Subcutaneous adipose tissue (tissue), 4 donors: ENCODE data around the gene MINAR2. TPM values are rescaled to one million over a fixed set of nuclear protein-coding genes. Genes with fewer than 3 reads are reported as not detected.

ENCODE experiments used
- total RNA-seq, 4 donors: library from RNA; depleted of rRNA; stranded (reverse); fragments of >200 nt; gene quantifications; one replicate each; pipeline ENCODE4 v1.1.0, GENCODE V29; 2016
- TF ChIP-seq, protein P1 (sequence below): fragments of 450-650 bp; IDR thresholded peaks from one replicate; pipeline ENCODE4 v1.5.1; 2016; ENCODE audit warnings: low read depth, mild to moderate bottlenecking, control low read depth, antibody characterized with exemption, moderate library complexity

MINAR2 gene
- total RNA-seq, 4 donors from 2014 or later = not detected

DNA sequence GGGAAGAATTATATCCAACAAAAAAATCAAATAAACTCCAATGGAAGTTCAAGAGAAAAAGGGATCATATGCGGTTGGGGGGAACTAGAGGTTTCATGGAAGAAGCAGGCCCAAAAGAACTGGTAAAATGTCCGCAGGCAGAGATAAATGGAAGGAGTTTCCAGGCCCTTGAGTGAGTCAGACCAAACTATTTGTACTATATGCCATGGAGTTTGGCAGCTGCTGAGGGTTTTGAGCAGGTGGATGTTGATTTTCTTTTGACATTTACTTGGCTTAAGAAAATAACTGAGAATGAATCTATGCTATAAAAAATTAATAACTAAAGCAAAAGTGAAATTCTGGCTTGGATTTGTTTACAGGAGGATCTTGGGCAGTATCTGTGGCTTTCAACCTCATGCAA lies 33.7 kb downstream of the MINAR2 start:
- TF ChIP-seq, protein P1, sequence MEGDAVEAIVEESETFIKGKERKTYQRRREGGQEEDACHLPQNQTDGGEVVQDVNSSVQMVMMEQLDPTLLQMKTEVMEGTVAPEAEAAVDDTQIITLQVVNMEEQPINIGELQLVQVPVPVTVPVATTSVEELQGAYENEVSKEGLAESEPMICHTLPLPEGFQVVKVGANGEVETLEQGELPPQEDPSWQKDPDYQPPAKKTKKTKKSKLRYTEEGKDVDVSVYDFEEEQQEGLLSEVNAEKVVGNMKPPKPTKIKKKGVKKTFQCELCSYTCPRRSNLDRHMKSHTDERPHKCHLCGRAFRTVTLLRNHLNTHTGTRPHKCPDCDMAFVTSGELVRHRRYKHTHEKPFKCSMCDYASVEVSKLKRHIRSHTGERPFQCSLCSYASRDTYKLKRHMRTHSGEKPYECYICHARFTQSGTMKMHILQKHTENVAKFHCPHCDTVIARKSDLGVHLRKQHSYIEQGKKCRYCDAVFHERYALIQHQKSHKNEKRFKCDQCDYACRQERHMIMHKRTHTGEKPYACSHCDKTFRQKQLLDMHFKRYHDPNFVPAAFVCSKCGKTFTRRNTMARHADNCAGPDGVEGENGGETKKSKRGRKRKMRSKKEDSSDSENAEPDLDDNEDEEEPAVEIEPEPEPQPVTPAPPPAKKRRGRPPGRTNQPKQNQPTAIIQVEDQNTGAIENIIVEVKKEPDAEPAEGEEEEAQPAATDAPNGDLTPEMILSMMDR = no peak

DNA sequence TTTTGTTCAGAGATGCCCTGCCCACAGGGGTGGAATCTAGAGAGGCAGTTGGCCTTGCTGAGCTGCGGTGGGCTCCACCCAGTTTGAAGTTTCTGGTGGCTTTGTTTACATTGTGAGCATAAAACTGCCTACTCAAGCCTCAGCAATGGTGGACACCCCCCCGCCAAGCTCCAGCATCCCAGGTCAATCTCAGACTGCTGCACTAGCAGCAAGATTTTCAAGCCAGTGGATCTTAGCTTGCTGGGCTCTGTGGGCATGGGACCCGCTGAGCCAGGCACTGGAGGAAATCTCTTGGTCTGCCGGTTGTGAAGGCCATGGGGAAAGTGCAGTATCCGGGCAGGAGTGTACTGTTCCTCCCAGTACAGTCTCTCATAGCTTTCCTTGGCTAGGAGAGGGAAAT lies 55.5 kb downstream of the MINAR2 start:
- TF ChIP-seq, protein P1 = no peak

DNA sequence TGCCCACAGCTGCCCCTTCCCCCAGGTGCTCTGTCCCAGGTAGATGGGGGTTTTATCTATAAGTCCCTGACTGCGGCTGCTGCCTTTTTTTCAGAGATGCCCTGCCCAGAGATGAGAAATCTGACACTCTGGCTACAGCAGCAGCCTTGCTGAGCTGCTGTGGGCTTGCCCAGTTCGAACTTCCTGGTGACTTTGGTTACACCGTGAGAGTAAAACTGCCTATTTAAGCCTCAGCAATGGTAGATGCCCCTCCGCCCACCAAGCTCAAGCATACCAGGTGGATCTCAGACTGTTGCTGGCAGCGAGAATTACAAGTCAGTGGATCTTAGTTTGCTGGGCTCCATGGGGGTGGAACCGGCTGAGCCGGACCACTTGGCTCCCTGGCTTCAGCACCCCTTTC lies 56.8 kb downstream of the MINAR2 start:
- TF ChIP-seq, protein P1 = no peak

DNA sequence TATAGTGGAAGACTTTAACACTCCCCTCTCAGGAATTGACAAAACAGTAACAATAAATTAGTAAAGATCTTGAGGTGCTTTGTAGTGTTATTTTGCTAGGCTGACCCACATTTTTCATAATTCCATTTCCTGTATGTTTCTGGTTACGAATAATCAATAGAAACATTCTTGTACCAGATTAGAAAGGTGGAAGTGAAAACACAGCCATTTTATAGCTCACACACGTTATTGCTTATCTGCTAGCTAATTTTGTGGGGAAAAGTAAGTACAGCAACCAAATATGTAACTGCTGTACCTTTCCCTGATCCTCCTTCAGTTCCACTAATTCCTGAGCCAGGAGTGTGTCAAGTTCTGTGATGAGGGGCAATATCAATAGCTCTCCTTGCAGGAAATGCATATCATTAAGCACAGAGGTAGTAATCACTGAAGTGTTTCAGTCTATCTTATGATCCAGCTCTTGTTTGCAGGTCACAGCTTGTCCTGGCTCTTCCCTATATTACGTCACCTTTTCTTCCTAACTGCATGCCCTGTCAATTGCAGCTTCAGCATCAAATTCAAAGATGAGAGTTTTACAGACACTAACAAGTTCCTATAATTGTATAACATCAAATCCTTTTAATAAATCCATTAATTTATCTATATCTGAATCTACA lies 59.4 kb downstream of the MINAR2 start:
- TF ChIP-seq, protein P1 = no peak

Other genes starting within 250 kb of the MINAR2 start
- gene CHSY3, start 156.4 kb downstream of the MINAR2 start, total RNA-seq = 1 to 10 TPM; 3.7 to 6.8 (median 5.9) TPM